A673 (cell line): ENCODE data around the gene IMPACT.

Source experiments
- CTCF ChIP-seq: fragments of 300-800, 200-600 bp; sonication (generic); conservative IDR thresholded peaks from 2 replicates; pipeline ENCODE4 v1.5.1; 2017; ENCODE audit warnings: low read depth, mild to moderate bottlenecking, antibody characterized with exemption, low read length, moderate library complexity, mixed read lengths
- EZH2 ChIP-seq: fragments of 200-600 bp; sonication (generic); IDR thresholded peaks from 2 replicates; pipeline ENCODE4 v1.6.1; 2017; ENCODE audit warnings: borderline replicate concordance, low read depth, mild to moderate bottlenecking, mixed read lengths, antibody characterized with exemption, low read length; ENCODE audit not compliant: poor library complexity, severe bottlenecking

- TF ChIP-seq CTCF = no peak
- TF ChIP-seq EZH2 = no peak
These were observed 60.2 kb downstream of the IMPACT start for GRCh38 chr18:24486684-24487083.
